Gastroesophageal sphincter (tissue), 3 donors: Measurements from ENCODE around the gene ADRA2A.

Experiments used
- CTCF ChIP-seq, 4 experiments: fragments of 200-600 bp in 2 of 4; fragments of 450-650 bp in 2 of 4; sonication (generic) in 1 of 4; IDR thresholded peaks; one replicate each; pipeline ENCODE4 v1.5.1; 2017 to 2019; ENCODE audit warnings: antibody characterized with exemption in 4 of 4, mild to moderate bottlenecking in 2 of 4, moderate library complexity in 2 of 4
- EP300 ChIP-seq: sonication (generic); formaldehyde crosslinking; IDR thresholded peaks from one replicate; pipeline ENCODE4 v1.6.1; 2017; ENCODE audit warnings: antibody characterized with exemption, mild to moderate bottlenecking
- POLR2AphosphoS5 ChIP-seq: sonication (generic); formaldehyde crosslinking; IDR thresholded peaks from one replicate; pipeline ENCODE4 v1.6.1; 2017; ENCODE audit warnings: antibody characterized with exemption

- no peak for TF ChIP-seq CTCF (IDR thresholded peaks at IDR 0.05)
- no peak for TF ChIP-seq POLR2AphosphoS5
- TF ChIP-seq EP300 = no peak
Measured at GRCh38 chr10:111086574-111086973, 9.7 kb downstream of the ADRA2A start.
